GM12878 (cell line): ENCODE results near the gene HSPA12B. TPM values are rescaled to one million over a fixed set of nuclear protein-coding genes. Genes with fewer than 3 reads are reported as not detected.

ENCODE experiments used
- ATAC-seq: fragments of 200-7000 bp; cut with Tn5 transposase; 3 replicates; pipeline ENCODE4 v1.9.1; 2020; ENCODE audit warnings: mild to moderate bottlenecking, moderate library complexity
- BruUV-seq: library from RNA; stranded (reverse); fragments of 400-500 nt; replicated peaks from 2 replicates; lab custom pipeline; 2021; lab: Mats Ljungman, UMichigan
- CTCF ChIA-PET: fragments of 300-600 bp; sonication (Branson Sonifier 250); formaldehyde crosslinking; extraction: SDS; loops from one replicate; lab custom pipeline; 2021; ENCODE audit warnings: inconsistent platforms; lab: Yijun Ruan, JAX
- POLR2A ChIA-PET: fragments of 350-600 bp; formaldehyde crosslinking; extraction: SDS; loops from one replicate; lab custom pipeline; 2021; ENCODE audit warnings: inconsistent platforms; lab: Charles Lee
- RAD21 ChIA-PET: fragments of 300-600 bp; sonication (Branson Sonifier 250); formaldehyde crosslinking; loops from one replicate; lab custom pipeline; 2023; ENCODE audit warnings: antibody characterized with exemption; ENCODE audit not compliant: unreplicated experiment; lab: Charles Lee
- SMC1A ChIA-PET: fragments of 300-600 bp; sonication (Branson Sonifier 250); formaldehyde crosslinking; loops from one replicate; lab custom pipeline; 2023; ENCODE audit not compliant: unreplicated experiment, uncharacterized antibody; lab: Charles Lee
- DNase-seq: peaks from one replicate; pipeline ENCODE4 v3.0.0-alpha.2; 2011; ENCODE audit warnings: low read depth, low spot score
- FAIRE-seq: peaks from 3 replicates; lab custom pipeline; 2011; peaks lifted over from hg19 to GRCh38; lab: Jason Lieb, UNC
- H2AFZ ChIP-seq: 2 replicates; pipeline ENCODE4 v1.6.0; 2011; ENCODE audit warnings: low read depth, low read length, control low read depth; ENCODE audit not compliant: control insufficient read depth
- H3K27ac ChIP-seq: 2 replicates; pipeline ENCODE4 v1.5.1; 2011; ENCODE audit warnings: control low read depth; ENCODE audit not compliant: control insufficient read depth, insufficient read depth
- H3K27me3 ChIP-seq, 2 experiments: replicated peaks in 1 of 2; 2 replicates each; pipeline versions ENCODE4 v1.6.0 to v1.6.1; 2011; ENCODE audit warnings: low read length in 1 of 2; ENCODE audit not compliant: control insufficient read depth in 2 of 2, insufficient read depth in 2 of 2
- H3K36me3 ChIP-seq, 2 experiments: 2 replicates each; pipeline ENCODE4 v1.5.1; 2011; ENCODE audit warnings: low read length in 1 of 2; ENCODE audit not compliant: control insufficient read depth in 2 of 2, insufficient read depth in 2 of 2
- H3K4me1 ChIP-seq: 2 replicates; pipeline ENCODE4 v1.6.1; 2011; ENCODE audit warnings: mild to moderate bottlenecking, low read length, moderate library complexity, mixed read lengths; ENCODE audit not compliant: control insufficient read depth, insufficient read depth
- H3K4me2 ChIP-seq: 2 replicates; pipeline ENCODE4 v1.6.0; 2011; ENCODE audit warnings: control low read depth; ENCODE audit not compliant: control insufficient read depth, insufficient read depth
- H3K4me3 ChIP-seq: fragments of 200-600 bp; sonication (generic); 2 replicates; pipeline ENCODE4 v1.5.1; 2016
- H3K79me2 ChIP-seq: 2 replicates; pipeline ENCODE4 v1.6.0; 2011; ENCODE audit warnings: low read length; ENCODE audit not compliant: control insufficient read depth, insufficient read depth
- H3K9ac ChIP-seq: 2 replicates; pipeline ENCODE4 v1.8.0; 2011; ENCODE audit warnings: low read length, control low read depth, mixed read lengths; ENCODE audit not compliant: control insufficient read depth, insufficient read depth
- H3K9me3 ChIP-seq: replicated peaks from 3 replicates; pipeline ENCODE4 v1.5.1; 2011; ENCODE audit warnings: mild to moderate bottlenecking, low read length; ENCODE audit not compliant: control insufficient read depth, insufficient read depth
- H4K20me1 ChIP-seq: 2 replicates; pipeline ENCODE4 v1.6.0; 2011; ENCODE audit not compliant: control insufficient read depth, insufficient read depth
- HDAC2 ChIP-seq: fragments of 200-600 bp; sonication (generic); IDR thresholded peaks from 2 replicates; pipeline ENCODE4 v1.6.1; 2017
- YY1 ChIP-seq: IDR thresholded peaks from 2 replicates; pipeline ENCODE4 v1.6.1; 2011; ENCODE audit warnings: low read depth, mild to moderate bottlenecking, low read length
- WGBS: methylation state at CpG from one replicate; pipeline ENCODE4 v1.1.6; 2016; ENCODE audit warnings: low lambda C conversion rate; ENCODE audit not compliant: insufficient replicate concordance, insufficient coverage; ENCODE audit errors: missing lambda C conversion rate; 5-methylcytosine and 5-hydroxymethylcytosine counted together
- in situ Hi-C: fragments of 300-500 bp; cut with MboI; formaldehyde crosslinking; loops from 9 replicates; pipeline ENCODE4 v1.14.3; 2018; ENCODE audit warnings: mixed read lengths
- intact Hi-C: fragments of 100-400 bp; cut with micrococcal nuclease; formaldehyde crosslinking; loops from one replicate; pipeline ENCODE4 v1.14.2; 2022; ENCODE audit not compliant: unreplicated experiment
- polyA plus RNA-seq, 11 experiments: library from polyadenylated mRNA; depleted of rRNA in 4 of 11; unstranded in 6 of 11; stranded (reverse) in 5 of 11; fragments of >200 nt; fragmentation: Nextera tagmentation in 4 of 11; fragmentation: Illumina TruSeq in 1 of 11; extraction: Ambion mirVana in 4 of 11; extraction: Trizol in 1 of 11; gene quantifications; 1 replicate in 1 of 11; 2 replicates in 10 of 11; pipeline versions ENCODE4 v1.2.1 to v1.2.3, GENCODE V29; 2011 to 2016; ENCODE audit warnings: inconsistent platforms in 2 of 11, missing spikeins in 2 of 11, low read depth in 1 of 11
- total RNA-seq, 4 experiments: library from RNA; depleted of rRNA in 3 of 4; stranded (reverse); fragments of >200 nt in 3 of 4; fragmentation: Illumina TruSeq in 1 of 4; extraction: Trizol in 1 of 4; gene quantifications; 2 replicates each; pipeline versions ENCODE4 v1.2.1 to v1.2.3, GENCODE V29; 2013 to 2021
- TF ChIP-seq, protein P1 (sequence below): IDR thresholded peaks from 2 replicates; pipeline ENCODE4 v1.6.1; 2011; ENCODE audit warnings: low read depth, mild to moderate bottlenecking, low read length, moderate library complexity, borderline replicate concordance; ENCODE audit errors: extremely low read depth
- TF ChIP-seq, protein P2 (sequence below): fragments of 450-650 bp; formaldehyde crosslinking; IDR thresholded peaks from 2 replicates; pipeline ENCODE4 v1.4.0; 2020; ENCODE audit warnings: mild to moderate bottlenecking, moderate library complexity
- TF ChIP-seq, protein P3 (sequence below): fragments of 150-350 bp; IDR thresholded peaks from 2 replicates; pipeline ENCODE4 v1.6.1; 2016; ENCODE audit warnings: low read depth, low read length
- TF ChIP-seq, protein P4 (sequence below): fragments of 450-650 bp; formaldehyde crosslinking; IDR thresholded peaks from 2 replicates; pipeline ENCODE4 v1.5.0; 2022; ENCODE audit warnings: mild to moderate bottlenecking, missing genetic modification characterization

Gene HSPA12B
- total and polyA plus RNA-seq, 10 of the 15 experiments (the other 5 are each of a cell fraction or from before 2014, with no cell fraction given): 0.08 TPM; not detected in 9

DNA sequence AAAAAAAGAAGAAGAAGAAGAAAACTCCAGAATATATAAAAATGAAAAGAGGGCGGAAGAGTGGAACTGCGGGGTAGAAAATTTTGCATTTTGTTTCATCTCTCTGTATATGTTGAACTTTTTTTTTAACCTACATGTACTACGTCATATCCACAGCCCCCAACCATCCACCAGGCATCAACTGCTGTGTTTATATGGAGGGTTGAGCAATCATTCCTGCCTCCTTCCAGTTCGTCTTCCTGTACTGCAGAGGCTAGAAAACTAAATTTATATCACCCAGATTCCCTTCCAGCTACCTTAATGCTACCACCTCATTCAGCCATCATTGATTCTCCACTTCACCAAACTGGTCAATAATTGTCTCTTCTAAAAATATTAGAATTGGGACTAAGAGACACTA lies 10.6 kb upstream of the HSPA12B start:
- SMC1A ChIA-PET: interaction anchor here (0.9 kb wide), 1 partner anchor 47 kb away, joined by 4 read pairs; no protein-coding TSS in a partner anchor
- Histone ChIP-seq H3K9ac (no peak overlapping the region), H3K4me2 (no peak overlapping the region)
- TF ChIP-seq, protein P1, sequence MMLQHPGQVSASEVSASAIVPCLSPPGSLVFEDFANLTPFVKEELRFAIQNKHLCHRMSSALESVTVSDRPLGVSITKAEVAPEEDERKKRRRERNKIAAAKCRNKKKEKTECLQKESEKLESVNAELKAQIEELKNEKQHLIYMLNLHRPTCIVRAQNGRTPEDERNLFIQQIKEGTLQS: no peak
- TF ChIP-seq, protein P2, sequence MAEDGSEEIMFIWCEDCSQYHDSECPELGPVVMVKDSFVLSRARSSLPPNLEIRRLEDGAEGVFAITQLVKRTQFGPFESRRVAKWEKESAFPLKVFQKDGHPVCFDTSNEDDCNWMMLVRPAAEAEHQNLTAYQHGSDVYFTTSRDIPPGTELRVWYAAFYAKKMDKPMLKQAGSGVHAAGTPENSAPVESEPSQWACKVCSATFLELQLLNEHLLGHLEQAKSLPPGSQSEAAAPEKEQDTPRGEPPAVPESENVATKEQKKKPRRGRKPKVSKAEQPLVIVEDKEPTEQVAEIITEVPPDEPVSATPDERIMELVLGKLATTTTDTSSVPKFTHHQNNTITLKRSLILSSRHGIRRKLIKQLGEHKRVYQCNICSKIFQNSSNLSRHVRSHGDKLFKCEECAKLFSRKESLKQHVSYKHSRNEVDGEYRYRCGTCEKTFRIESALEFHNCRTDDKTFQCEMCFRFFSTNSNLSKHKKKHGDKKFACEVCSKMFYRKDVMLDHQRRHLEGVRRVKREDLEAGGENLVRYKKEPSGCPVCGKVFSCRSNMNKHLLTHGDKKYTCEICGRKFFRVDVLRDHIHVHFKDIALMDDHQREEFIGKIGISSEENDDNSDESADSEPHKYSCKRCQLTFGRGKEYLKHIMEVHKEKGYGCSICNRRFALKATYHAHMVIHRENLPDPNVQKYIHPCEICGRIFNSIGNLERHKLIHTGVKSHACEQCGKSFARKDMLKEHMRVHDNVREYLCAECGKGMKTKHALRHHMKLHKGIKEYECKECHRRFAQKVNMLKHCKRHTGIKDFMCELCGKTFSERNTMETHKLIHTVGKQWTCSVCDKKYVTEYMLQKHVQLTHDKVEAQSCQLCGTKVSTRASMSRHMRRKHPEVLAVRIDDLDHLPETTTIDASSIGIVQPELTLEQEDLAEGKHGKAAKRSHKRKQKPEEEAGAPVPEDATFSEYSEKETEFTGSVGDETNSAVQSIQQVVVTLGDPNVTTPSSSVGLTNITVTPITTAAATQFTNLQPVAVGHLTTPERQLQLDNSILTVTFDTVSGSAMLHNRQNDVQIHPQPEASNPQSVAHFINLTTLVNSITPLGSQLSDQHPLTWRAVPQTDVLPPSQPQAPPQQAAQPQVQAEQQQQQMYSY: no peak
- TF ChIP-seq, protein P3, sequence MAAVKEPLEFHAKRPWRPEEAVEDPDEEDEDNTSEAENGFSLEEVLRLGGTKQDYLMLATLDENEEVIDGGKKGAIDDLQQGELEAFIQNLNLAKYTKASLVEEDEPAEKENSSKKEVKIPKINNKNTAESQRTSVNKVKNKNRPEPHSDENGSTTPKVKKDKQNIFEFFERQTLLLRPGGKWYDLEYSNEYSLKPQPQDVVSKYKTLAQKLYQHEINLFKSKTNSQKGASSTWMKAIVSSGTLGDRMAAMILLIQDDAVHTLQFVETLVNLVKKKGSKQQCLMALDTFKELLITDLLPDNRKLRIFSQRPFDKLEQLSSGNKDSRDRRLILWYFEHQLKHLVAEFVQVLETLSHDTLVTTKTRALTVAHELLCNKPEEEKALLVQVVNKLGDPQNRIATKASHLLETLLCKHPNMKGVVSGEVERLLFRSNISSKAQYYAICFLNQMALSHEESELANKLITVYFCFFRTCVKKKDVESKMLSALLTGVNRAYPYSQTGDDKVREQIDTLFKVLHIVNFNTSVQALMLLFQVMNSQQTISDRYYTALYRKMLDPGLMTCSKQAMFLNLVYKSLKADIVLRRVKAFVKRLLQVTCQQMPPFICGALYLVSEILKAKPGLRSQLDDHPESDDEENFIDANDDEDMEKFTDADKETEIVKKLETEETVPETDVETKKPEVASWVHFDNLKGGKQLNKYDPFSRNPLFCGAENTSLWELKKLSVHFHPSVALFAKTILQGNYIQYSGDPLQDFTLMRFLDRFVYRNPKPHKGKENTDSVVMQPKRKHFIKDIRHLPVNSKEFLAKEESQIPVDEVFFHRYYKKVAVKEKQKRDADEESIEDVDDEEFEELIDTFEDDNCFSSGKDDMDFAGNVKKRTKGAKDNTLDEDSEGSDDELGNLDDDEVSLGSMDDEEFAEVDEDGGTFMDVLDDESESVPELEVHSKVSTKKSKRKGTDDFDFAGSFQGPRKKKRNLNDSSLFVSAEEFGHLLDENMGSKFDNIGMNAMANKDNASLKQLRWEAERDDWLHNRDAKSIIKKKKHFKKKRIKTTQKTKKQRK: no peak
- TF ChIP-seq HDAC2 (no peak), YY1 (no peak)
- TF ChIP-seq, protein P4, sequence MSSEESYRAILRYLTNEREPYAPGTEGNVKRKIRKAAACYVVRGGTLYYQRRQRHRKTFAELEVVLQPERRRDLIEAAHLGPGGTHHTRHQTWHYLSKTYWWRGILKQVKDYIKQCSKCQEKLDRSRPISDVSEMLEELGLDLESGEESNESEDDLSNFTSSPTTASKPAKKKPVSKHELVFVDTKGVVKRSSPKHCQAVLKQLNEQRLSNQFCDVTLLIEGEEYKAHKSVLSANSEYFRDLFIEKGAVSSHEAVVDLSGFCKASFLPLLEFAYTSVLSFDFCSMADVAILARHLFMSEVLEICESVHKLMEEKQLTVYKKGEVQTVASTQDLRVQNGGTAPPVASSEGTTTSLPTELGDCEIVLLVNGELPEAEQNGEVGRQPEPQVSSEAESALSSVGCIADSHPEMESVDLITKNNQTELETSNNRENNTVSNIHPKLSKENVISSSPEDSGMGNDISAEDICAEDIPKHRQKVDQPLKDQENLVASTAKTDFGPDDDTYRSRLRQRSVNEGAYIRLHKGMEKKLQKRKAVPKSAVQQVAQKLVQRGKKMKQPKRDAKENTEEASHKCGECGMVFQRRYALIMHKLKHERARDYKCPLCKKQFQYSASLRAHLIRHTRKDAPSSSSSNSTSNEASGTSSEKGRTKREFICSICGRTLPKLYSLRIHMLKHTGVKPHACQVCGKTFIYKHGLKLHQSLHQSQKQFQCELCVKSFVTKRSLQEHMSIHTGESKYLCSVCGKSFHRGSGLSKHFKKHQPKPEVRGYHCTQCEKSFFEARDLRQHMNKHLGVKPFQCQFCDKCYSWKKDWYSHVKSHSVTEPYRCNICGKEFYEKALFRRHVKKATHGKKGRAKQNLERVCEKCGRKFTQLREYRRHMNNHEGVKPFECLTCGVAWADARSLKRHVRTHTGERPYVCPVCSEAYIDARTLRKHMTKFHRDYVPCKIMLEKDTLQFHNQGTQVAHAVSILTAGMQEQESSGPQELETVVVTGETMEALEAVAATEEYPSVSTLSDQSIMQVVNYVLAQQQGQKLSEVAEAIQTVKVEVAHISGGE (CRISPR knock-in tag): no peak
- TF ChIP-seq, all 136 proteins: peak for 0
- ATAC-seq (no peak), FAIRE-seq (no peak), DNase-seq (no peak)
- Histone ChIP-seq H3K27ac (no peak overlapping the region), H3K4me3 (no peak overlapping the region), H3K9me3 (no peaks in the 10 kb centered on the region), H3K36me3 (no peaks in the 10 kb centered on the region), H3K4me1 (peaks cover 15% of the 10 kb centered on the region), H4K20me1 (no peaks in the 10 kb centered on the region), H3K27me3 (no peaks in the 10 kb centered on the region), H3K79me2 (no peaks in the 10 kb centered on the region), H2AFZ (no peak overlapping the region)
- intact Hi-C loops: no loop called here
- no TSS peak for BruUV-seq
- ChIA-PET CTCF (interaction anchor here (0.6 to 1.2 kb wide), 2 partner anchors 45 to 111 kb away, joined by 3 to 4 read pairs; no protein-coding TSS in a partner anchor), RAD21 (no interaction called here), POLR2A (no interaction called here)
- WGBS: 77% methylated on average over 4 of the region's 4 CpGs
- in situ Hi-C loops: no loop called here
